Endodermal cell (in vitro differentiated cells): ENCODE data around the gene NINJ1. TPM values are rescaled to one million over a fixed set of nuclear protein-coding genes. Genes with fewer than 3 reads are reported as not detected.

Source experiments
- DNase-seq: peaks from one replicate; pipeline ENCODE4 v3.0.0-alpha.2; 2017
- H3K27ac ChIP-seq: 2 replicates; pipeline ENCODE4 v1.5.1; 2013; ENCODE audit warnings: mild to moderate bottlenecking, low read depth, low read length, moderate library complexity
- H3K27me3 ChIP-seq: 2 replicates; pipeline ENCODE4 v1.6.1; 2013; ENCODE audit warnings: mild to moderate bottlenecking, low read length, moderate library complexity; ENCODE audit not compliant: insufficient read depth, control insufficient read depth, poor library complexity, severe bottlenecking
- H3K36me3 ChIP-seq: 2 replicates; pipeline ENCODE4 v1.7.0; 2013; ENCODE audit warnings: mild to moderate bottlenecking, low read length, moderate library complexity; ENCODE audit not compliant: control insufficient read depth, insufficient read depth
- H3K4me1 ChIP-seq: one replicate; pipeline ENCODE4 v1.7.0; 2013; ENCODE audit warnings: low read length; ENCODE audit not compliant: control insufficient read depth, insufficient read depth
- H3K4me3 ChIP-seq: 2 replicates; pipeline ENCODE4 v1.5.1; 2013; ENCODE audit warnings: mild to moderate bottlenecking, low read length, moderate library complexity
- H3K9ac ChIP-seq: 2 replicates; pipeline ENCODE4 v1.6.1; 2013; ENCODE audit warnings: mild to moderate bottlenecking, low read length, moderate library complexity; ENCODE audit not compliant: poor library complexity, severe bottlenecking; ENCODE audit errors: extremely low read depth
- H3K9me3 ChIP-seq: 2 replicates; pipeline ENCODE4 v1.6.1; 2013; ENCODE audit warnings: mild to moderate bottlenecking, low read length, moderate library complexity; ENCODE audit not compliant: control insufficient read depth
- H3K27ac Mint-ChIP-seq: 2 replicates; pipeline ENCODE4 v1.8.0; 2020; ENCODE audit warnings: mixed read lengths
- H3K27me3 Mint-ChIP-seq: 2 replicates; pipeline ENCODE4 v1.8.0; 2021; ENCODE audit warnings: mild to moderate bottlenecking, mixed read lengths; ENCODE audit not compliant: insufficient read depth
- H3K36me3 Mint-ChIP-seq: 2 replicates; pipeline ENCODE4 v1.8.0; 2020; ENCODE audit warnings: low read depth, mixed read lengths
- H3K4me1 Mint-ChIP-seq: 2 replicates; pipeline ENCODE4 v1.8.0; 2020; ENCODE audit warnings: mixed read lengths
- H3K4me3 Mint-ChIP-seq: 2 replicates; pipeline ENCODE4 v1.8.0; 2020; ENCODE audit warnings: mild to moderate bottlenecking, moderate library complexity, mixed read lengths
- H3K9me3 Mint-ChIP-seq: 2 replicates; pipeline ENCODE4 v1.8.0; 2020; ENCODE audit warnings: mild to moderate bottlenecking, mixed read lengths
- CTCF ChIP-seq: fragments of 200-600 bp; sonication (generic); conservative IDR thresholded peaks from 2 replicates; pipeline ENCODE4 v1.5.0; 2021; ENCODE audit warnings: antibody characterized with exemption, mild to moderate bottlenecking
- WGBS, 2 experiments: methylation state at CpG; one replicate each; pipeline versions ENCODE4 v1.1.5 to v1.1.7; 2013; ENCODE audit warnings: missing lambda C conversion rate in 2 of 2, mixed read lengths in 1 of 2; ENCODE audit not compliant: insufficient coverage in 1 of 2, insufficient read length in 1 of 2; 5-methylcytosine and 5-hydroxymethylcytosine counted together
- total RNA-seq, 2 donors: library from RNA; stranded (reverse); fragmentation: NEBNext Ultra II Directional in 1 of 2; extraction: Animal tissue kit (Norgen Biotek cat#: 25700) in 1 of 2; gene quantifications; 2 replicates in 1 of 2; 3 replicates in 1 of 2; pipeline ENCODE4 v1.2.1, GENCODE V29; 2021

The NINJ1 gene
- total RNA-seq, 2 donors from 2014 or later: 24.2 to 32.0 TPM

GRCh38 chr9:93161786-93162562, 27.9 kb upstream of the NINJ1 start:
- H3K4me3 ChIP-seq: no peak overlapping the region
- no peak for TF ChIP-seq CTCF
- WGBS, 2 experiments: 78 to 92% methylated on average over 4 to 10 of the region's 11 CpGs
- no peak overlapping the region for H3K27ac ChIP-seq
- no peak for DNase-seq
- Mint-ChIP-seq H3K4me1 (peaks cover 5% of the 10 kb centered on the region), H3K36me3 (no peaks in the 10 kb centered on the region), H3K9me3 (no peaks in the 10 kb centered on the region), H3K27ac (no peak overlapping the region), H3K27me3 (no peaks in the 10 kb centered on the region), H3K4me3 (no peak overlapping the region)
- no peak overlapping the region for H3K9ac ChIP-seq
- H3K4me1 ChIP-seq: no peaks in the 10 kb centered on the region
- H3K36me3 ChIP-seq: no peaks in the 10 kb centered on the region
- H3K27me3 ChIP-seq: no peaks in the 10 kb centered on the region
- no peaks in the 10 kb centered on the region for H3K9me3 ChIP-seq

GRCh38 chr9:93159601-93160471, 25.8 kb upstream of the NINJ1 start:
- Mint-ChIP-seq H3K36me3 (no peaks in the 10 kb centered on the region), H3K27me3 (no peaks in the 10 kb centered on the region), H3K4me3 (no peak overlapping the region), H3K9me3 (no peaks in the 10 kb centered on the region), H3K4me1 (peaks cover 6% of the 10 kb centered on the region), H3K27ac (no peak overlapping the region)
- Histone ChIP-seq H3K9ac (no peak overlapping the region), H3K27ac (no peak overlapping the region), H3K27me3 (no peaks in the 10 kb centered on the region), H3K36me3 (no peaks in the 10 kb centered on the region), H3K4me3 (no peak overlapping the region), H3K9me3 (no peaks in the 10 kb centered on the region), H3K4me1 (no peaks in the 10 kb centered on the region)
- WGBS, 2 experiments: 32 to 50% methylated on average over 9 to 19 of the region's 19 CpGs
- DNase-seq: peak; percentile 98
- peak; percentile 98 for TF ChIP-seq CTCF

GRCh38 chr9:93156475-93157008, 22.5 kb upstream of the NINJ1 start:
- Mint-ChIP-seq H3K4me3 (no peak overlapping the region), H3K27ac (no peak overlapping the region), H3K9me3 (no peaks in the 10 kb centered on the region), H3K4me1 (peaks cover 6% of the 10 kb centered on the region), H3K27me3 (no peaks in the 10 kb centered on the region), H3K36me3 (no peaks in the 10 kb centered on the region)
- H3K9me3 ChIP-seq: no peaks in the 10 kb centered on the region
- no peak for TF ChIP-seq CTCF
- H3K9ac ChIP-seq: no peak overlapping the region
- H3K4me1 ChIP-seq: no peaks in the 10 kb centered on the region
- H3K4me3 ChIP-seq: no peak overlapping the region
- no peaks in the 10 kb centered on the region for H3K27me3 ChIP-seq
- WGBS, 2 experiments: 91 to 100% methylated on average over 7 to 11 of the region's 11 CpGs
- no peak for DNase-seq
- no peaks in the 10 kb centered on the region for H3K36me3 ChIP-seq
- H3K27ac ChIP-seq: no peak overlapping the region
